HG02981 (cell line): ENCODE results near the gene SEC14L6.
A peak's percentile ranks its signal among the peaks of the same experiment; 100 is the strongest.
"Not testable (repeated sequence)": the region's sequence is repeated elsewhere in the genome, so short reads cannot be mapped to it uniquely, and the experiment has no call there.

Source experiments
- ATAC-seq: cut with Tn5 transposase; IDR thresholded peaks from one replicate; pipeline ENCODE4 v1.9.1; 2021; ENCODE audit warnings: mild to moderate bottlenecking, moderate library complexity; ENCODE audit not compliant: unreplicated experiment

The SEC14L6 gene

GRCh38 chr22:30546616-30547015, at the start of gene SEC14L6:
Gene SEC14L6, minus strand, starts transcription at chr22:30546741. Its CDS starts 59 bp downstream, at chr22:30546682.
- no peak for ATAC-seq

- ATAC-seq, result no peak
Measured at GRCh38 chr22:30596199-30596598, 49.7 kb upstream of the SEC14L6 start.

- ATAC-seq, result not testable (repeated sequence)
Measured at GRCh38 chr22:30592360-30592713, 45.8 kb upstream of the SEC14L6 start.

- ATAC-seq, result peak; percentile 96
Measured at GRCh38 chr22:30591588-30592359, 45.2 kb upstream of the SEC14L6 start, which contains the start of gene PES1. Gene PES1, minus strand, starts transcription at chr22:30591910. Its CDS starts 77 bp downstream, at chr22:30591833.

GRCh38 chr22:30591191-30591587, 44.6 kb upstream of the SEC14L6 start:
- ATAC-seq, result no peak

DNA sequence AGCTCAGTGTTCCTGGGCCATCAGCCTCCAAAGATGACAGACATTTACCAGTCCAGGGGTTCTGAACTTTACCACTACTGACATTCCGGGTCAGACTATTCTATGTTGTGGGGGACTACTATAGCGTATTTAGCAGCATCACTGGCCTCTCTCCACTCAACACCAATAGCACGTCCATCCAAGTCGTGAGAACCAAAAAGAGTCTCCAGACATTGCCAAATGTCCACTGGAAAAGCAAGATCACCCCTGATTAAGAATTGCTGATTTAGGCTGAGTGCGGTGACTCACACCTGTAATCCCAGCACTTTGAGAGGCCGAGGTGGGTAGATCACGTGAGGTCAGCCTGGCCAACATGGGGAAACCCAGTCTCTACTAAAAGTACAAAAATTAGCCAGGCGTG, 39.9 kb upstream of the SEC14L6 start:
- ATAC-seq, result no peak

DNA sequence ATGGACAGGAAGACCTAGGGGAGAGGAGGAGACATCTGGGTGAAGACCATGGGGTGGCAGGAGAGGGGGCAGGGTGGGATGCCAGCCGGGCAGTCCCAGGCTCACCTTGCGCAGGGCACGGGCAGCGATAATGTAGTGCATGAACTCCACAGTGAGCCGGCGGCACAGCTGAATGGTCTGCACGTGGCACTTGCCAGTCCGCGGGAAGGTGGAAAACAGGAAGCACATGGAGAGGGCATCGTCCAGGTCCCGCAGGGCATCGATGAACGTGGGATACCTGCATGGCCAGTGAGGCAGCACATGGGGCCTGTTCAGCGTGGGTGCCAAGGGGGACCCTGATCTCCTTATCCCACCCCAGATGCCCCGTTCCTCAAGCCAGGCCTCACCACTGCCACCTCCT, 37.9 kb upstream of the SEC14L6 start:
- ATAC-seq, result no peak

DNA sequence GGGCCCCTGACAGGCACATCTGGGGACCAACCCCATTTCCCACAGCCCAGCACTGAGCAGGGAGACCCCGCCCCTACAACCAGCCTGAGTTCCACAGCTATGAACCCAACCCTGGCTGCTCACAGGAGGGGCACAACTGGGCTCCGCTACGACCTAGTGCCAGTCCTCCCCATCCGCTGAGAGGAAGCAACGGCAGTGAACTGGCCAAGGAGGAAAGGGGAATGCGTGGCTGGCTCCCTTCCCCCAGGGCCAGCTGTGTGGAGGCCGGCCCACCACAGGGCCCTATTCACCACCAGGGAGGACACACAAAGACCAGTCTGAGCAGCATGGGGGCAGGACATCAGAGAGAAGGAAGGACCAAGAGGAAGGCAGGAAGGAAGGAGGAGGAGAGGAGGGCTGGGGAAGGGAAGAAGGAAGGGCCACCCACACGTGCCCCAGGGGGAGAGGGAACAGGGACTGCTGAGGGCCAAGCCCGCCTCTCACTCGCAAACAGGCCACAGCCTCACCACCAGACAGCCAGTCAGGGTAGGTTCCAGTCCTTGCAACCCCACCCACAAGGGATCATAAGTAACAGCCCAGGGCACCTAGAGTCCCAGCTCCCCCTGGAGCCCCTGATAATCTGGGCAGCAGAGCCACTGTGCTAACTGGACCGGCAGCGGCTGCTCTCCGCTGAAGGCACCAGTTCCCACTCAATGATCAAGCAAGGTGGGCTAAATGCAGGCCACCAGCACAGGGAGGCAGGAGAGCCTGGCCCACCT, 36.4 kb upstream of the SEC14L6 start:
- ATAC-seq, result no peak

GRCh38 chr22:30582051-30582450, 35.5 kb upstream of the SEC14L6 start:
- no peak for ATAC-seq

GRCh38 chr22:30580896-30581295, 34.4 kb upstream of the SEC14L6 start:
- ATAC-seq, result no peak

DNA sequence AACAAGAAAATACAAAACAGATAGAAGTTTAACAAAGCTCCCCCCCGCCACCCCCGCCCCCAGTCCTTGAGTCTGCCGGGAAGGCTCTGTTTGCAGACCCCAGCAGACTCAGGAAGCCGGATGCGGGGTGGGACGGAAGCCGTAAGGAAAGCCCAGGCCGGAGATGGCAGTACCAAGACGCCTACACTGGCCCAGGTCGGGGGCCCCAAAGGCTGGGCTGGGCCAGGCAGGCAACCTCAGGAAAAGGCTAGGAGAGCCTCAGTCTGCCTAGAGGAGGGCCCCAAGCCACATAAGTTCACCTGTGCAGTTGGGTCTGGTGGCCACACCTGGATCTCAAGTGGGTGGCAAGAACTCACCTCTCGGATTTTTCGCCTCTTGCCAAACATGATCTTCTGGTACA, 31.9 kb upstream of the SEC14L6 start:
- no peak for ATAC-seq

- ATAC-seq, result no peak
Measured at GRCh38 chr22:30575859-30576258, 29.3 kb upstream of the SEC14L6 start.

DNA sequence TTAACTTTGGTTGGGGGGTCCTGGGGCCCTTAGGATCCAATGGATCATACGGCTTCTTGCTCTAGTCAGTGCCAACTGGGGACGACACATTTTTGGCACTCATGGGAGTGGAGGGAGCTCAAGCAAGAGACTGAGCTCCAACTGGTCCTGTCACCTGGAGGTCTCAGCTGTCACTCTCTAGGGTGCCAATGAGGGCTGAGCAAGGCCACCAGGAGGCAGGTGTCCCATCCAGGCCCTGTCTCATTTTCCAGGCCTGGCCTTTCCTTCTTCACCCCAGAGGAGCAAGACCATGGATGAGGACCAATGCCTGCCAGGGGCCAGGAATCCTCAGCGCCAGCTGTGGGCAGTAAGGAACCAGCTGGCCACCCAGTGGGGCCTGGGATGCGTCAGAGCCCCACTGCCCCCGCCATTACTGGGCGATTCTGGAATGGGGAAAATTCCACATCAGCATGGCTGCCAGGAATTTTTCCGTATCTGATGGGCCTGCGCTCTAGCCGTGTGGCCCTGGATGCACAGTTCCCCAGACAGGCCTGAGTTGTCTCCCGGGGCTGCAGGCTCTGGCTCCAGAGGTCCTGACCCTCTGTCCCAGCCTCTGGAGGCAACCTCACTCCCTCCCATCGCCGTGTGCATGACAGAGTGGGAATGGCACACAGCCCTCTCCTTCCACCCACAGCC, 28.6 kb upstream of the SEC14L6 start:
- ATAC-seq, result no peak

GRCh38 chr22:30574095-30574981, 27.8 kb upstream of the SEC14L6 start, which contains the start of gene GAL3ST1:
Gene GAL3ST1, minus strand, starts transcription at chr22:30574665. Its CDS starts 17,273 bp downstream, at chr22:30557392.
- no peak for ATAC-seq

DNA sequence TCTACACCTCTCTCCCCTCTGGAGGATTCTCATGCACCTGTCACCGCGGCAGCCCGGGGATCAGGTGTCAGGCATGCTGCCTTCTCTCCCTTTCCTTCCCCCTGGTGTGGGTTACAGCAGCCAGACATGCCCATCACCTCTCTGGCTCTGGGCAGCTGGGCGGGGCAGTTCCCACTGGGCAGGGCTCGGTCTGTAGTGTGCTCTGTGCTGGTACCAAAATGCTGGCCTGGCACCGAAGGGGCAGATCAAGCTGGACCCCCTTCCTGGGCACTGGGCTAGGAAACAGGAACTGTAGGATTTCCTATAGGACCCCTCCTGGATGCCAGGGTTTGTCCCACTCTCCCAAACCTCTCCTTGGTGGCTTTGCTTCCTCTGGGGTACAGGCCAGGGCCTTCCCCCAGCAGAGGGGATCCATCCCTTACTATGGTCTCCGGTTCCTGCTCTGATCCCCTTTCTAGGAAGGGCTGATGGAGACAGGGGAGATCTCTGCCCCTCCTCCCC, 27.1 kb upstream of the SEC14L6 start:
- ATAC-seq, result no peak

- ATAC-seq, result no peak
Measured at GRCh38 chr22:30572840-30573593, 26.5 kb upstream of the SEC14L6 start.

- no peak for ATAC-seq
Measured at GRCh38 chr22:30572210-30572609, 25.7 kb upstream of the SEC14L6 start.

GRCh38 chr22:30569674-30570202, 23.2 kb upstream of the SEC14L6 start:
- ATAC-seq, result no peak

DNA sequence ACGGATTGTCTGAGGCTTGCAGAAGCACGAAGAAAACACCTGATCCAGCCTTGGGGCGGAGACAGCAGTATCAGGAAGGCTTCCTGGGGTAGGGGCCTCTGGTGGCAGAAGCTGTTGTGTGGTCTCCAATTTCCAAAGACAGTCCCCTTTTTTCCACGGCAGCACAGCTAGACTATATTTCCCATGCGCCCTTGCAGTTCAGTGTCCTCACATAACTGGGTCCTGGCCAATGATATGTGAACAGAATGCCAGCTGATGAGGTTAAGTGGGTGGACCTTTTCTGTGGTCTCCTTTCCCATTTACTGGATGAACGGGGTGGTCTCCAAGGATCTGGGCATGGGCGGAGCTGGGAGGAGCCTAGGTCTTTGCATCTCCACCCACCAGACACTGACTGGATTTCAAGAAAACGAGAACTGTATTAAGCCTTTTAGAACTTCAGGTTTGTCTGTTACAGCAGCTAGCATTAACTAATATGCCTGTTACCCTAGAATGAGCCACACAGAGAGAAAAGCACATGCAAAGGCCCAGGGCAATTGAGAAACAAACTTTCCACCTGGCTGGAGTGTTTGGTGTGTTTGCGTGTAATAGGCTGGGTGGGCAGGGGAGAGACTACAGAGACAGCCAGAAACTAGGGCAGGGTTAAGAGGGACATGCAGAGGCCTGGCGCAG, 21.7 kb upstream of the SEC14L6 start:
- no peak for ATAC-seq
